HG02588 (cell line): Measurements from ENCODE around the gene ESF1.

ENCODE experiments used
- ATAC-seq: cut with Tn5 transposase; IDR thresholded peaks from one replicate; pipeline ENCODE4 v1.9.1; 2021; ENCODE audit warnings: mild to moderate bottlenecking, moderate library complexity; ENCODE audit not compliant: unreplicated experiment

ESF1 gene

GRCh38 chr20:13784893-13785715 lies at the start of gene ESF1, which contains the start of gene NDUFAF5:
Gene ESF1 (minus strand): TSS chr20:13784919. CDS start chr20:13783140, 1,779 bp downstream.
Gene NDUFAF5 (plus strand): TSS chr20:13785028. CDS start chr20:13785069, 41 bp downstream.
- peak; percentile 97 for ATAC-seq

- ATAC-seq: no peak
These were observed 46.8 kb upstream of the ESF1 start for GRCh38 chr20:13831476-13831875.

- no peak for ATAC-seq
These were observed 40.7 kb upstream of the ESF1 start for GRCh38 chr20:13825465-13825864.

GRCh38 chr20:13824459-13824858 lies 39.7 kb upstream of the ESF1 start:
- ATAC-seq: no peak

- ATAC-seq: no peak
These were observed 37.7 kb upstream of the ESF1 start for GRCh38 chr20:13822459-13822858.

- no peak for ATAC-seq
These were observed 37.2 kb upstream of the ESF1 start for GRCh38 chr20:13821876-13822275.

- ATAC-seq: peak; percentile 75
These were observed 35.3 kb upstream of the ESF1 start for GRCh38 chr20:13819885-13820645.

GRCh38 chr20:13817342-13817741 lies 32.6 kb upstream of the ESF1 start:
- no peak for ATAC-seq

- no peak for ATAC-seq
These were observed 32.0 kb upstream of the ESF1 start for GRCh38 chr20:13816757-13817156.

- no peak for ATAC-seq
These were observed 30.0 kb upstream of the ESF1 start for GRCh38 chr20:13814672-13815071.

- no peak for ATAC-seq
These were observed 29.2 kb upstream of the ESF1 start for GRCh38 chr20:13813910-13814309.

- no peak for ATAC-seq
These were observed 25.7 kb upstream of the ESF1 start for GRCh38 chr20:13810446-13810845.

- no peak for ATAC-seq
These were observed 25.1 kb upstream of the ESF1 start for GRCh38 chr20:13809855-13810254.

- no peak for ATAC-seq
These were observed 24.7 kb upstream of the ESF1 start for GRCh38 chr20:13809373-13809772.

GRCh38 chr20:13800728-13801134 lies 16.0 kb upstream of the ESF1 start:
- ATAC-seq: no peak

GRCh38 chr20:13799974-13800373 lies 15.3 kb upstream of the ESF1 start:
- no peak for ATAC-seq

- no peak for ATAC-seq
These were observed 14.3 kb upstream of the ESF1 start for GRCh38 chr20:13799040-13799439.

- no peak for ATAC-seq
These were observed 9.9 kb upstream of the ESF1 start for GRCh38 chr20:13794667-13795066.

- ATAC-seq: no peak
These were observed 8.3 kb upstream of the ESF1 start for GRCh38 chr20:13793001-13793400.

- ATAC-seq: no peak
These were observed 7.1 kb upstream of the ESF1 start for GRCh38 chr20:13791540-13792459.

- ATAC-seq: no peak
These were observed 6.0 kb upstream of the ESF1 start for GRCh38 chr20:13790708-13791107.
